GM19397 (cell line): ENCODE data around the gene NRDE2.

Experiments
- ATAC-seq: cut with Tn5 transposase; IDR thresholded peaks from one replicate; pipeline ENCODE4 v1.9.1; 2021; ENCODE audit warnings: mild to moderate bottlenecking, moderate library complexity; ENCODE audit not compliant: unreplicated experiment

Gene NRDE2, protein sequence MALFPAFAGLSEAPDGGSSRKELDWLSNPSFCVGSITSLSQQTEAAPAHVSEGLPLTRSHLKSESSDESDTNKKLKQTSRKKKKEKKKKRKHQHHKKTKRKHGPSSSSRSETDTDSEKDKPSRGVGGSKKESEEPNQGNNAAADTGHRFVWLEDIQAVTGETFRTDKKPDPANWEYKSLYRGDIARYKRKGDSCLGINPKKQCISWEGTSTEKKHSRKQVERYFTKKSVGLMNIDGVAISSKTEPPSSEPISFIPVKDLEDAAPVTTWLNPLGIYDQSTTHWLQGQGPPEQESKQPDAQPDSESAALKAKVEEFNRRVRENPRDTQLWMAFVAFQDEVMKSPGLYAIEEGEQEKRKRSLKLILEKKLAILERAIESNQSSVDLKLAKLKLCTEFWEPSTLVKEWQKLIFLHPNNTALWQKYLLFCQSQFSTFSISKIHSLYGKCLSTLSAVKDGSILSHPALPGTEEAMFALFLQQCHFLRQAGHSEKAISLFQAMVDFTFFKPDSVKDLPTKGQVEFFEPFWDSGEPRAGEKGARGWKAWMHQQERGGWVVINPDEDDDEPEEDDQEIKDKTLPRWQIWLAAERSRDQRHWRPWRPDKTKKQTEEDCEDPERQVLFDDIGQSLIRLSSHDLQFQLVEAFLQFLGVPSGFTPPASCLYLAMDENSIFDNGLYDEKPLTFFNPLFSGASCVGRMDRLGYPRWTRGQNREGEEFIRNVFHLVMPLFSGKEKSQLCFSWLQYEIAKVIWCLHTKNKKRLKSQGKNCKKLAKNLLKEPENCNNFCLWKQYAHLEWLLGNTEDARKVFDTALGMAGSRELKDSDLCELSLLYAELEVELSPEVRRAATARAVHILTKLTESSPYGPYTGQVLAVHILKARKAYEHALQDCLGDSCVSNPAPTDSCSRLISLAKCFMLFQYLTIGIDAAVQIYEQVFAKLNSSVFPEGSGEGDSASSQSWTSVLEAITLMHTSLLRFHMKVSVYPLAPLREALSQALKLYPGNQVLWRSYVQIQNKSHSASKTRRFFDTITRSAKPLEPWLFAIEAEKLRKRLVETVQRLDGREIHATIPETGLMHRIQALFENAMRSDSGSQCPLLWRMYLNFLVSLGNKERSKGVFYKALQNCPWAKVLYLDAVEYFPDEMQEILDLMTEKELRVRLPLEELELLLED

GRCh38 chr14:90331497-90332270, at the start of gene NRDE2:
TSS of gene NRDE2 (minus strand) at chr14:90331941. CDS start at chr14:90331904, 37 bp downstream.
- ATAC-seq = peak; percentile 98

GRCh38 chr14:90381011-90381786, 49.5 kb upstream of the NRDE2 start:
- ATAC-seq = no peak

DNA sequence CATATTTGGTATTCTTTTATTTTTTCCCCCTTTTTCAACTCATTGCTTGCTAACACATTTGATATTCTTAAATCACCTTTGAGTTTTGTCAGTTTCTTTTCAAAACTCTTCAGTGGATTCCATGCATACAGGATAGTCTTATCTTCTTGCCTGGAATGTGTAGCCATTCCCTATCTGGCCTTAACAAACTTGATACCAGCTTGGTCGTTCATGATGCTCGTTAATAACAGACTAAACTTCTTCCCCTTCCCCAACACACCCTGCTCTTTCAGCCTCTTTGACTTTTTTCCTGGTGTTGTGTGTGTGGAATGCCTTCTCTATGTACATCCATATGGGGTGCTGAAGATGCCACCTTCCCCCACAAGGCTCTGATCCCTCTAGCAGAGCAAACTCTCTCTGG, 47.4 kb upstream of the NRDE2 start:
- no peak for ATAC-seq

- ATAC-seq = no peak
Observed at GRCh38 chr14:90378249-90378648, 46.5 kb upstream of the NRDE2 start.

GRCh38 chr14:90375934-90376333, 44.2 kb upstream of the NRDE2 start:
- ATAC-seq = no peak

- ATAC-seq = no peak
Observed at GRCh38 chr14:90374813-90375212, 43.1 kb upstream of the NRDE2 start.

GRCh38 chr14:90373887-90374286, 42.1 kb upstream of the NRDE2 start:
- no peak for ATAC-seq

- ATAC-seq = no peak
Observed at GRCh38 chr14:90368946-90369721, 37.4 kb upstream of the NRDE2 start.

GRCh38 chr14:90362558-90362896, 30.8 kb upstream of the NRDE2 start:
- no peak for ATAC-seq

DNA sequence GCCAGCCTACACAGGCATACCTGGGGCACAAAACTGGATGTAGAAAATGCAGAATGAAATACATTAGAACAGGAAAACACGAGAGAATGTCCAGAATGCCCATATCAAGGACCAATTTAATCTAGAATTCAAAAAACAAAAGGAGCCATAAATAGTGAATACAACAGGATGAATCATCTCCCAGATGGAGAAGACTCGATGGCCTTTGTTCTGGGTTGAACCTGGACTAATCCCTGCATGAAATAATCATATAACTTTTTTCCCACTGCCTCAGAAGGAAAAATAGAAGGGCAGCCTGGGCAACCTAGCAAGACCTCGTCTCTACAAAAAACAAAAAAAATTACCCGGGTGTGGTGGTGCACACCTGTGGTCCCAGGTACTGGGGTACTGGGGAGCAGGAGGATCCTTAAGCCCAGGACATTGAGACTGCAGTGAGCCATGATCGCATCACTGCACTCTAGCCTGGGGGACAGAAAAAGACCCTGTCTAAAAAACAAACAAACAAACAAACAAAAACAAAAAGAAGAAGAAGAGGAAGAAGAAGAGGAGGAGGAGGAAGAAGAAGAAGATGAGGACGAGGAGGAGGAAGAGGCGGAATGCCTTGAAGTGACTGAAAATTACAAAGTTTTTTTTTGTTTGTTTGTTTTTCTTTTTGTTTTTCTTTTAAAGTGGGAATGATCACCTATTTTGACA, 30.3 kb upstream of the NRDE2 start:
- no peak for ATAC-seq

DNA sequence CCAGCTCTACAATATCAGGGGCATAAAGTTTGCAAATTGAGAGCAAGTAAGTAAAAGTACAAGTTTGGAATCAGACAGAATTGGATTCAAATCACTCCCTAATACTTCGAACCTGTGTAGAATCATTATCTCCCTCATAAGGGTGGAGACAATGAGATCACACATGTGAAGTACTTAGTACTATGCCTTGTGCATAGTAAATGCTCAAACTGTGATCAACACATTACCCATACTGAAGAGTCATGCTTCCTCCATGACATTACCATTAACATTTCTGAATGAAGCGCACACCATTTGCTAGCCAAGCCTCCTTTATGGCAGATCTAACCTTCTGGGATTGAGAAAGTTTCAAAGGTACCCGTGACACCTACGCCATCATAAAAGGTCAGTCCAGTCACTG, 26.6 kb upstream of the NRDE2 start:
- ATAC-seq = no peak

DNA sequence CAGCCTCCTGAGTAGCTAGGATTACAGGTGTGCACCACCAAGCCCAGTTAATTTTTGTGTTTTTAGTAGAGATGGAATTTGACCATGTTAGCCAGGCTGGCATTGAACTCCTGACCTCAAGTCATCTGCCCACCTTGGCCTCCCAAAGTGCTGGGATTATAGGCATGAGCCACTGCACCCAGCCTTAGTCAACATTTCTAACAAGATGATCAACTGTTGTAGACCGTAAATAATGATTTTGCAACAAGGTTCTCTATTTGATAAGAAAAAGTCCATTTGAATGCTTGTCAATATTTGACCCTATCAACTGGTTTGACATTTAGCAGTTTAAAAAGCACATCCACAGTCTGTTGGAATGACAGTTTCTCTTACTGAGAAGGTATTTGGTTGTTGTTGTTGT, 25.2 kb upstream of the NRDE2 start:
- ATAC-seq = no peak

DNA sequence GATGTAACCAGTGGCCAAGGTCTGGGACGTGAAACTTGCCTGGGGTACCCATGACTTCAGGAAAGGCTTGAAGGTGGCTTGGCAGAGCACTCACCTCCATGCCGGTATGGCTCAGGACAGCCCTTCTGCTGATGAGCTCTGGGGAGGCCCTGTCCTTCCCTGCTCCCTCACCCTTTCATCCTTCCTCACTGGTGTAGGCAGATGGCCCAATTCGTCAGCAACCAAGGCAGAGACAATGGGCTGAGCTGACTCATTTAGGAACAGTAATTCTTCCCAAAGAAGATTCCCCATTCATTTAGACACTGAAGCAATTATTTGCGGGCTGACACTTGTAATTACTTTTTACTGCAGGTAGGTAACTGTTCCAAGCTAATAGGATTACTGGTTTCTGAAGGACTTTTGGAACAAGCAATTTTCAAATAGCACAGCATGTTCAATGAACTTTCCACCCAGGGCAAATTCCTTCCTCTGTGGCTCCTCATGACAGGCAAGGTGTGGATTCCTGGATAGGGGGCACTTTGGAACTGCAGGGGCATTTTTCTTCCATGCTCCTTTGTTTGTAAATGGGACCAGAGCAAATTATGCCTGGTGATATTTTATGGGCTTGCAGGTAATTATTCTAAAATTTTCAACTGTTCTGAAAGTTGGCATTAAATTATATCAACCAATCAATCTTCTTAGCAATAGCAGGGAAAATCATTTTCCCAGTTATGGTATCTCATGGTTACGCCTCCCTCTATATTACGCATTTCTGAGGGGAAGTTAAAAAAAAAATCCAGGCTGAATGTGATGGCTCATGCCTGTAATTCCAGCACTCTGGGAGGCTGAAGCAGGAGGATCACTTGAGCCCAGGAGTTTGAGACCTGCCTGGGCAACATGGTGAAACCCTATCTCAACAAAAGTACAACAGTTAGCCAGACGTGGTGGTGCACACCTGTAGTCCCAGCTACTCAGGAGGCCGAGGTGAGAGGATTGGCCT, 24.1 kb upstream of the NRDE2 start:
- ATAC-seq = no peak

DNA sequence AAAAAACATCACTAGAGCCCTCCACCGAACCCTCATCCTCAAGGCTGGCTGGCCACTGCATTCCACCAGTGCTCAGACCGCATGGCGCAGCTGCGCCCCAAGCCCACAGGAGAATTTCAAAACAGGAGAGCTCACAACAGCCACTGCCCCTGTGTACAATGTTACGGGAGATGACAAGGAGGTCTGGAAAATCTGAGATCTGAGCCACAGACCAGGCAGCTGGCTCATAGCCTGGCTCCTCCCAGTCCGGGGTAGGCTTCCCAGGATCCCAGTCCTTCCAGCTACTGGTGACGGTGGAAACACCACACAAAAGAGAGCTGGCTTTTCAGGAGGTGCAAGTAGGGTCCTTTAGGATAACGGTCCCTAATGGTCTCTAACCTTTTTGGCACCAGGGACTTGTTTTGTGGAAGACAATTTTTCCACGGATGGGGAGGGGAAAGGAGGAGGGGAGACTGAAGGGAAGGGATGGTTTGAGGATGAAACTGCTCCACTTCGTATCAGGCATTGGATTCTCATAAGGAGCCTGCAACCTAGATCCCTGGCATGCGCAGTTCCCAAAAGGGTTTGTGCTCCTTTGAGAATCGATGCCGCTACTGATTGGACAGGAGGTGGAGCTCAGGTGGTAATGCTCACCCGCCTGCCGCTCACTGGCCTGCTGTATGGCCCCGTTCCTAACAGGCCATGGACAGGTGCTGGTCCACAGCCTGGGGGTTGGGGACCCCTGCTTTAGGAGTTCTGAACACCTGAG, 23.0 kb upstream of the NRDE2 start:
- no peak for ATAC-seq

- ATAC-seq = no peak
Observed at GRCh38 chr14:90349739-90350138, 18.0 kb upstream of the NRDE2 start.

DNA sequence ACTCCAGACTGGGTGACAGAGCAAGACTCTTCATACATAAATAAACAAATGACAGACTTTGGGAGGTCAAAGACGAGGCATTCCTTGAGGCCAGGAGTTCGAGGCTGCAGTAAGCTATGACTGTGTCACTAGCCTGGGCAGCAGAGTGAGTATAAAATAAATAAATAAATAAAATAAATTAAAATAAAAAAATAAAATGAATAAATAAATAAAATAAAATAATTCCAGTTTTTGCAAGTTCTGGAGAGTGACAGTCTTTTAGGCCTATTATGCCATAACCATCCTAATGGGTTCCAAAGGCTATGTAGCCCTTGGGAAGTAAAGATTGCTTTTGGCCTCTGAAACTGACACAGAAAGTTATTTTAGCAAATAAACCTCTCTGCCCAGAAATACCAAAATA, 16.5 kb upstream of the NRDE2 start:
- no peak for ATAC-seq

DNA sequence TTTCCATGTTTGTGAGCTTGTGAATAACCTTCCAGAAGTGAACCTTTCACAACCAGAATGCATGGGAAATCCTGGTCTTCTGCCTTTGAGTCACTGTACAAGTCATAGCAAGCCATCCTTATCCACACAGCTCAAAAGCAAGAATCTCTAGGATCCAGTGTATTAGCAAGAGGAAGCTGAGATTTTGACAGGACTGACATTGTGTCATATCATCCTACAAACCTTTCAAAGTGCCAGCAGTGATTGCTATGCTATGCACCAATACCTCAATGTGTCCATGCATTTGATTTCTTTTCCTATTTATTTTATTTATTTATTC, 13.5 kb upstream of the NRDE2 start:
- ATAC-seq = no peak
